Activated CD8-positive, alpha-beta T cell treated with anti-CD3 and anti-CD28 coated beads, Interleukin-2, amount 10 ng/mL, durations not matched to agents 7 days and 5 days (primary cell): ENCODE data around the gene ALOX15B. TPM values are rescaled to one million over a fixed set of nuclear protein-coding genes. Genes with fewer than 3 reads are reported as not detected.
"Not testable (repeated sequence)": the region's sequence is repeated elsewhere in the genome, so short reads cannot be mapped to it uniquely, and the experiment has no call there.

Experiments used
- ATAC-seq: fragments of 150-1000 bp; cut with Tn5 transposase; one replicate; pipeline ENCODE4 v1.10.0; 2021; ENCODE audit warnings: moderate library complexity
- CTCF ChIA-PET: fragments of 350-600 bp; sonication (Branson Sonifier 250); formaldehyde crosslinking; loops from one replicate; lab custom pipeline; 2021; ENCODE audit warnings: antibody characterized with exemption; lab: Charles Lee
- POLR2A ChIA-PET: fragments of 350-600 bp; sonication (Branson Sonifier 250); formaldehyde crosslinking; loops from one replicate; lab custom pipeline; 2021; ENCODE audit warnings: antibody characterized with exemption; lab: Charles Lee
- DNase-seq: peaks from one replicate; pipeline ENCODE4 v3.0.0-alpha.2; 2020
- H3K27ac Mint-ChIP-seq: one replicate; pipeline ENCODE4 v1.8.0; 2021; ENCODE audit warnings: mild to moderate bottlenecking, mixed read lengths
- H3K27me3 Mint-ChIP-seq: one replicate; pipeline ENCODE4 v1.8.0; 2021; ENCODE audit warnings: low read depth, mixed read lengths
- H3K36me3 Mint-ChIP-seq: one replicate; pipeline ENCODE4 v1.8.0; 2021; ENCODE audit warnings: low read depth, mixed read lengths
- H3K4me1 Mint-ChIP-seq: one replicate; pipeline ENCODE4 v1.8.0; 2021; ENCODE audit warnings: low read depth, mixed read lengths
- H3K4me3 Mint-ChIP-seq: one replicate; pipeline ENCODE4 v1.8.0; 2021; ENCODE audit warnings: mild to moderate bottlenecking, mixed read lengths
- H3K9me3 Mint-ChIP-seq: one replicate; pipeline ENCODE4 v1.8.0; 2022; ENCODE audit warnings: mixed read lengths; ENCODE audit not compliant: insufficient read depth
- total RNA-seq, 2 experiments: library from RNA; stranded (reverse); gene quantifications; one replicate each; pipeline ENCODE4 v1.2.3, GENCODE V29; 2021

The ALOX15B gene
- total RNA-seq, 2 experiments from 2014 or later = not detected

- peaks cover 32% of the 10 kb centered on the region for H3K27me3 Mint-ChIP-seq
- CTCF ChIA-PET = interaction anchor here (0.8 to 4.8 kb wide), 3 partner anchors 17 to 50 kb away, joined by 3 to 18 read pairs (median 3); no protein-coding TSS in a partner anchor
- H3K4me1 Mint-ChIP-seq, H3K36me3 Mint-ChIP-seq, H3K9me3 Mint-ChIP-seq, H3K4me3 Mint-ChIP-seq, DNase-seq, H3K27ac Mint-ChIP-seq, POLR2A ChIA-PET, ATAC-seq: not testable (repeated sequence)
These were observed 14.7 kb upstream of the ALOX15B start for GRCh38 chr17:8024161-8024560.

DNA sequence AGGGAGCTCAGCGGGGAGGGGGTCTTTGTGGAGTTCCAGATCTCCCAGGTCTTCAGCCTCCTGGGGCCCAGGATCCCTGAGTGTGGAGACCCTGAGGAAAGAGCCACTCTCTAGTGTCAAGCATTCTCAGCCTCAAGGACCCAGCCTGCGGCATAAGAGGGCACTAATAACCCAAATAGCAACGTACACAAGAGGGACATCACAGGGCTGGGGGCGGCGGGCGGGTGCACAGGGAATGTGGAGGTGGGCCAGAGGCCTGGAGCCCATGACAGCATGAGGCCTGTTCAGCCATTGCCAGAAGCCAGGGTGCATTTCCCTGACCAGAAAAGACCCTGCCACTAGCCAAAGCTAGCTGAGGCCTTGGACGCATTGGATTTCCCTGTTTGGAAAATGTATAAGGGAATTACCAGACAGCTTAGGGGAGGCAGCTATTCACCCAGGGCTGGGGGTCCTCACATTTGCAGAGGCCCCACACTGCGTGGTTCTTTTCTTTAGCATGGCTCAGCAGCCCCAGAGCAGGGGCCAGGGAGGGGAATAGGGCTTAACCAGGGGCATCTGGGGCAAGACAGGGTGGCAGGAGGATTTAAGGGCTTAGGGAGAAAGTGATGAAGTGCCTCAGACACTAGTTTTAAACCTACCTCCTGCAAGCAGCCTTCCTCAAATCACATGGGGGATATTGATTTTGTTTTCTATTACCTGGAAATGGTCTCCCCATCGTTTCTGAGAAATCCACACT, 13.5 kb upstream of the ALOX15B start:
- Mint-ChIP-seq H3K4me1 (no peaks in the 10 kb centered on the region), H3K9me3 (no peaks in the 10 kb centered on the region), H3K4me3 (no peak overlapping the region), H3K27me3 (peaks cover 24% of the 10 kb centered on the region), H3K27ac (no peak overlapping the region), H3K36me3 (no peaks in the 10 kb centered on the region)
- no peak for ATAC-seq
- CTCF ChIA-PET = interaction anchor here (1.2 to 4.8 kb wide), 4 partner anchors 7 to 35 kb away, joined by 3 to 18 read pairs (median 12); no protein-coding TSS in a partner anchor
- DNase-seq = no peak
- POLR2A ChIA-PET = no interaction called here

DNA sequence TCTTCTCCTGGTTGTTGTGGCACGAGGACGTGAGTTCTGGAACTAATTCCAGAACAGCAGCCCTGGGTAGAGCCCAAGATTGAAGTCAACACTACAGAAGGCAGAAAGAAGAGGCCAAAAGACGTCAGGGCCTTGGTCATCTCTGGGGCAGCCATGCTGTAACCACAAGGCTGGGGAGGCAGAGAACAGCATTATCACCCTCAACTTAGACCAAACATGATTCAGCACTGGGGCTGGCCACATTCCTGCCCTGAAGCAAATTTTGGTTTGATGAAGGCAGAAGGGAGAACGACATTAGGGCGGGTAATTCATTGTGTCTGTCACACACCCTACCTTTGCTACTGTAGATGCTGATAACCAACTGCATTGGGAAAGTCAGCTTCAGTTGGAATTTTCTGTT, 9.7 kb upstream of the ALOX15B start:
- ChIA-PET CTCF (interaction anchor here (1.3 kb wide), 1 partner anchor 8 kb away, joined by 3 read pairs; no protein-coding TSS in a partner anchor), POLR2A (no interaction called here)
- DNase-seq (no peak), ATAC-seq (no peak)
- no peak overlapping the region for H3K4me3 Mint-ChIP-seq
- H3K9me3 Mint-ChIP-seq = no peaks in the 10 kb centered on the region
- peaks cover 36% of the 10 kb centered on the region for H3K27me3 Mint-ChIP-seq
- no peak overlapping the region for H3K27ac Mint-ChIP-seq
- no peaks in the 10 kb centered on the region for H3K36me3 Mint-ChIP-seq
- H3K4me1 Mint-ChIP-seq = no peaks in the 10 kb centered on the region

- H3K36me3 Mint-ChIP-seq = no peaks in the 10 kb centered on the region
- DNase-seq = no peak
- no peak overlapping the region for H3K27ac Mint-ChIP-seq
- peaks cover 43% of the 10 kb centered on the region for H3K27me3 Mint-ChIP-seq
- POLR2A ChIA-PET = no interaction called here
- H3K9me3 Mint-ChIP-seq = no peaks in the 10 kb centered on the region
- CTCF ChIA-PET = interaction anchor here (1.1 to 2.9 kb wide), 3 partner anchors 10 to 29 kb away, joined by 3 to 11 read pairs (median 4); no protein-coding TSS in a partner anchor
- ATAC-seq = no peak
- H3K4me1 Mint-ChIP-seq = no peaks in the 10 kb centered on the region
- H3K4me3 Mint-ChIP-seq = no peak overlapping the region
These were observed 7.6 kb upstream of the ALOX15B start for GRCh38 chr17:8031261-8031661.

DNA sequence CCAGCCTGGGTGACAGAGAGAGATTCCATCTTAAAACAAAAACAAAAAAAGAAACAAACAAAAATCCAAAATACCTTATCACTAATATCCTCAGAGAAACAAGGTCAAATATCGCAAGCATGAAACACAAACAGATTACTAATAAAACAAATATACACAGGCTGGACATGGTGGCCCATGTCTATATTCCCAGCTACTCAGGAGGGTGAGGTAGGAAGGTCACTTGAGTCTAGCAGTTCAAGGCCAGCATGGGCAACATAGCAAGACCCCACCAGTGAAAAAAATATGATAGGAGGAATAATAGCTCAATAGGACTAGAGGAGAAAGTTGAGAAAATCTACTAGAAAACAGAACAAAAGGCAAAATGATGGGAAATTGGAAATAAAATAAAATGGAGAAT, 6.9 kb upstream of the ALOX15B start:
- Mint-ChIP-seq H3K27ac (no peak overlapping the region), H3K4me1 (no peaks in the 10 kb centered on the region), H3K9me3 (no peaks in the 10 kb centered on the region), H3K36me3 (no peaks in the 10 kb centered on the region), H3K4me3 (no peak overlapping the region), H3K27me3 (peaks cover 43% of the 10 kb centered on the region)
- CTCF ChIA-PET = interaction anchor here (0.7 to 2.9 kb wide), 4 partner anchors 9 to 310 kb away, joined by 3 to 11 read pairs (median 4); no protein-coding TSS in a partner anchor
- DNase-seq = no peak
- no peak for ATAC-seq
- POLR2A ChIA-PET = no interaction called here

- no peak overlapping the region for H3K27ac Mint-ChIP-seq
- DNase-seq (no peak), ATAC-seq (no peak)
- H3K4me1 Mint-ChIP-seq = no peaks in the 10 kb centered on the region
- no peak overlapping the region for H3K4me3 Mint-ChIP-seq
- no peaks in the 10 kb centered on the region for H3K9me3 Mint-ChIP-seq
- H3K36me3 Mint-ChIP-seq = no peaks in the 10 kb centered on the region
- ChIA-PET POLR2A (no interaction called here), CTCF (interaction anchor here (0.7 to 2.9 kb wide), 5 partner anchors 9 to 310 kb away, joined by 3 to 11 read pairs (median 3); no protein-coding TSS in a partner anchor)
- H3K27me3 Mint-ChIP-seq = peaks cover 41% of the 10 kb centered on the region
These were observed 6.4 kb upstream of the ALOX15B start for GRCh38 chr17:8032442-8032841.

- ChIA-PET POLR2A (interaction anchor here (0.5 kb wide), 1 partner anchor 428 kb away, joined by 4 read pairs; no protein-coding TSS in a partner anchor), CTCF (interaction anchor here (3.0 to 6.5 kb wide), 4 partner anchors 14 to 38 kb away, joined by 18 to 86 read pairs (median 40); partner anchors contain the start of gene GUCY2D)
- H3K36me3 Mint-ChIP-seq = no peaks in the 10 kb centered on the region
- no peak overlapping the region for H3K4me3 Mint-ChIP-seq
- DNase-seq (no peak), ATAC-seq (no peak)
- H3K9me3 Mint-ChIP-seq = no peaks in the 10 kb centered on the region
- H3K4me1 Mint-ChIP-seq = peaks cover 3% of the 10 kb centered on the region
- peaks cover 36% of the 10 kb centered on the region for H3K27me3 Mint-ChIP-seq
- H3K27ac Mint-ChIP-seq = no peak overlapping the region
These were observed 831 bp downstream of the ALOX15B start for GRCh38 chr17:8039611-8040168.

DNA sequence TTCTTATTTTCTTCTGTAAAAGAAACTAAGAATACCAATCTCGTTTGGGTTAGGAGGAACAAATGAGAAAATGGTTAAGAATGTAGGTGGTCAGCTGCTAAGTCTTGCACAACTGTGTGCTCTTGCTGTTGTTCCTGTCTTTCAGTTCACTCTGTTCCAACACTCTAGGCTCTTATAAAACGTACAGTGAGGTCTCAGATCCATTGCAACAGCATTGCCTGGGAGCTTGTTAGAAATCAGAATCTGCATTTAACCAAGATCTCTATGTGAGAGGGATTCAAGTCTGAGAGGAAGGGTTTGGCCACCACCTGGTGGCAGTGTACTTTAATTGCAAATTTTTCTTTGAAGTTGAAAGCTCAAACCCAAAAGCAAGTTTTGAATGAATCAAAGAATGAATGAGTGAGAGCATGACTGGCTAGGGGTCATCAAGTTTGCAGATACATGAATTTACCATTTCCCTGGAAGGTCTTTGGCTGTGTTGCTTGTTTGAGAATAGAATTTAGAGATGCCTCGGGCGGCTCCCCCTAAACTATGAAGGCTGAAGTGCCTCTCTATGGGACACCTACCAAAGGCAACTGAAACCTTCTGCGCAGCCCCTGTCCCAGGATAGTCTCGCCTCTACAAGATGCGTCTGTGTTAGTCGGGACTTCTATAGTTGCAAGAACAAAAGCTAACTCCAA, 2.5 kb downstream of the ALOX15B start:
- no peak overlapping the region for H3K4me3 Mint-ChIP-seq
- H3K4me1 Mint-ChIP-seq = peaks cover 3% of the 10 kb centered on the region
- ChIA-PET POLR2A (interaction anchor here (1.2 kb wide), 1 partner anchor 15 kb away, joined by 3 read pairs; no protein-coding TSS in a partner anchor), CTCF (interaction anchor here (0.6 to 6.5 kb wide), 51 partner anchors 10 to 298 kb away, joined by 3 to 86 read pairs (median 6); partner anchors contain the start of genes CNTROB, CYB5D1, GUCY2D and KDM6B)
- no peaks in the 10 kb centered on the region for H3K36me3 Mint-ChIP-seq
- ATAC-seq = no peak
- H3K9me3 Mint-ChIP-seq = no peaks in the 10 kb centered on the region
- no peak overlapping the region for H3K27ac Mint-ChIP-seq
- DNase-seq = peak; percentile 69
- peaks cover 35% of the 10 kb centered on the region for H3K27me3 Mint-ChIP-seq

GRCh38 chr17:8041979-8042378, 3.1 kb downstream of the ALOX15B start:
- H3K27me3 Mint-ChIP-seq = peaks cover 35% of the 10 kb centered on the region
- DNase-seq (no peak), ATAC-seq (no peak)

GRCh38 chr17:8044819-8045810, 6.3 kb downstream of the ALOX15B start:
- CTCF ChIA-PET = interaction anchor here (6.5 kb wide), 1 partner anchor 14 kb away, joined by 86 read pairs; no protein-coding TSS in a partner anchor
- Mint-ChIP-seq H3K27me3 (peaks cover 22% of the 10 kb centered on the region), H3K4me1 (peaks cover 3% of the 10 kb centered on the region), H3K27ac (no peak overlapping the region), H3K4me3 (no peak overlapping the region), H3K9me3 (no peaks in the 10 kb centered on the region), H3K36me3 (no peaks in the 10 kb centered on the region)
- no peak for ATAC-seq
- POLR2A ChIA-PET = no interaction called here
- DNase-seq = no peak

More at GRCh38 chr17:8041979-8042378, 3.1 kb downstream of the ALOX15B start:
- no peak overlapping the region for H3K27ac Mint-ChIP-seq
- CTCF ChIA-PET = interaction anchor here (0.6 to 6.5 kb wide), 49 partner anchors 11 to 299 kb away, joined by 3 to 86 read pairs (median 6); partner anchors contain the start of genes CNTROB, CYB5D1, GUCY2D and NAA38
- POLR2A ChIA-PET = interaction anchor here (1.2 to 1.4 kb wide), 2 partner anchors 15 to 25 kb away, joined by 3 to 5 read pairs; no protein-coding TSS in a partner anchor
- no peaks in the 10 kb centered on the region for H3K9me3 Mint-ChIP-seq
- no peak overlapping the region for H3K4me3 Mint-ChIP-seq
- peaks cover 3% of the 10 kb centered on the region for H3K4me1 Mint-ChIP-seq
- H3K36me3 Mint-ChIP-seq = no peaks in the 10 kb centered on the region
